Panc1 (cell line): ENCODE results near the gene AGBL3. TPM values are rescaled to one million over a fixed set of nuclear protein-coding genes. Genes with fewer than 3 reads are reported as not detected.

ENCODE experiments used
- ATAC-seq: fragments of 200-7000 bp; cut with Tn5 transposase; 2 replicates; pipeline ENCODE4 v1.9.1; 2020; ENCODE audit warnings: mild to moderate bottlenecking, moderate library complexity
- BruUV-seq: library from RNA; stranded (reverse); fragments of 400-500 nt; replicated peaks from 2 replicates; lab custom pipeline; 2021; lab: Mats Ljungman, UMichigan
- CTCF ChIA-PET: fragments of 300-600 bp; sonication (Branson Sonifier 250); formaldehyde crosslinking; loops from one replicate; lab custom pipeline; 2022; ENCODE audit warnings: antibody characterized with exemption; lab: Charles Lee
- POLR2A ChIA-PET: fragments of 300-600 bp; sonication (Branson Sonifier 250); formaldehyde crosslinking; loops from one replicate; lab custom pipeline; 2022; ENCODE audit warnings: antibody characterized with exemption; lab: Charles Lee
- DNase-seq: peaks from one replicate; pipeline ENCODE4 v3.0.0-alpha.2; 2010; ENCODE audit warnings: low read depth, low spot score
- H3K27ac ChIP-seq: 2 replicates; pipeline ENCODE4 v1.5.1; 2011; ENCODE audit warnings: mild to moderate bottlenecking, low read length, inconsistent platforms
- H3K27me3 ChIP-seq: fragments of 200-500 bp; sonication (Bioruptor generic); 2 replicates; pipeline ENCODE4 v1.6.0; 2014; ENCODE audit warnings: low read length, inconsistent platforms; ENCODE audit not compliant: control insufficient read depth, insufficient read depth
- H3K36me3 ChIP-seq: fragments of 200-500 bp; sonication (Bioruptor generic); 2 replicates; pipeline ENCODE4 v1.5.1; 2014; ENCODE audit warnings: inconsistent platforms, mild to moderate bottlenecking, low read length, moderate library complexity; ENCODE audit not compliant: control insufficient read depth, insufficient read depth
- H3K4me1 ChIP-seq: 2 replicates; pipeline ENCODE4 v1.5.1; 2011; ENCODE audit warnings: inconsistent platforms, mild to moderate bottlenecking, low read length, moderate library complexity; ENCODE audit not compliant: control insufficient read depth, insufficient read depth
- H3K4me3 ChIP-seq, 2 experiments: 2 replicates each; pipeline ENCODE4 v1.5.1; 2011 to 2012; ENCODE audit warnings: low read depth in 2 of 2, low read length in 2 of 2, mild to moderate bottlenecking in 2 of 2, inconsistent platforms in 1 of 2, moderate library complexity in 1 of 2
- H3K9me3 ChIP-seq: fragments of 200-500 bp; sonication (Bioruptor generic); 2 replicates; pipeline ENCODE4 v1.5.1; 2014; ENCODE audit warnings: low read depth, mild to moderate bottlenecking, inconsistent platforms, low read length, moderate library complexity; ENCODE audit not compliant: control insufficient read depth, insufficient read depth
- CTCF ChIP-seq: fragments of 450-650 bp; IDR thresholded peaks from 2 replicates; pipeline ENCODE4 v1.5.1; 2017; ENCODE audit warnings: mild to moderate bottlenecking
- POLR2AphosphoS5 ChIP-seq: IDR thresholded peaks from 2 replicates; pipeline ENCODE4 v1.6.1; 2012; ENCODE audit warnings: mild to moderate bottlenecking, low read depth, low read length, moderate library complexity
- REST ChIP-seq, 2 experiments: IDR thresholded peaks; 2 replicates each; pipeline ENCODE4 v1.6.1; 2011 to 2012; ENCODE audit warnings: low read depth in 2 of 2, control low read depth in 1 of 2, low read length in 1 of 2, mild to moderate bottlenecking in 1 of 2, moderate library complexity in 1 of 2; ENCODE audit not compliant: insufficient read depth in 1 of 2
- SIN3A ChIP-seq: IDR thresholded peaks from 2 replicates; pipeline ENCODE4 v1.6.1; 2012; ENCODE audit warnings: low read depth, mild to moderate bottlenecking, low read length, moderate library complexity, borderline replicate concordance; ENCODE audit not compliant: insufficient read depth
- TCF7L2 ChIP-seq: IDR thresholded peaks from 2 replicates; pipeline ENCODE4 v1.6.1; 2011; ENCODE audit warnings: mild to moderate bottlenecking, low read depth, low read length, inconsistent platforms
- in situ Hi-C: cut with HindIII; loops from 2 replicates; pipeline ENCODE4 v1.10.0; 2016; ENCODE audit warnings: low sequenced_read_pairs, low pct_unique_long_range_greater_than_20kb
- intact Hi-C: fragments of 100-400 bp; cut with micrococcal nuclease; formaldehyde crosslinking; loops from one replicate; pipeline ENCODE4 v1.10.0; 2022; ENCODE audit not compliant: unreplicated experiment
- total RNA-seq: library from RNA; stranded (reverse); gene quantifications from one replicate; pipeline ENCODE4 v1.2.1, GENCODE V29; 2021; ENCODE audit not compliant: unreplicated experiment

Gene AGBL3
- total RNA-seq, 1 experiment from 2014 or later = 2.5 TPM

GRCh38 chr7:134947329-134947728 lies 39.0 kb upstream of the AGBL3 start:
- no TSS peak for BruUV-seq
- Histone ChIP-seq H3K4me1 (no peaks in the 10 kb centered on the region), H3K27me3 (no peaks in the 10 kb centered on the region), H3K4me3 (no peak overlapping the region), H3K36me3 (no peaks in the 10 kb centered on the region), H3K27ac (no peak overlapping the region), H3K9me3 (no peaks in the 10 kb centered on the region)
- intact Hi-C loops = no loop called here
- ATAC-seq (no peak), DNase-seq (no peak)
- TF ChIP-seq CTCF (no peak), TCF7L2 (no peak), SIN3A (no peak)
- POLR2A ChIA-PET = interaction anchor here (0.6 to 0.7 kb wide), 2 partner anchors 9 to 346 kb away, joined by 3 read pairs; no protein-coding TSS in a partner anchor
- in situ Hi-C loops = no loop called here
- CTCF ChIA-PET = no interaction called here

GRCh38 chr7:134947831-134948230 lies 38.5 kb upstream of the AGBL3 start:
- no peaks in the 10 kb centered on the region for H3K27me3 ChIP-seq
- ChIA-PET POLR2A (interaction anchor here (0.6 to 0.7 kb wide), 2 partner anchors 10 to 346 kb away, joined by 3 read pairs; no protein-coding TSS in a partner anchor), CTCF (no interaction called here)
- in situ Hi-C loops (no loop called here), intact Hi-C loops (no loop called here)
- H3K4me1 ChIP-seq = no peaks in the 10 kb centered on the region
- no peak for ATAC-seq
- H3K4me3 ChIP-seq = no peak overlapping the region
- H3K36me3 ChIP-seq = no peaks in the 10 kb centered on the region
- H3K9me3 ChIP-seq = no peaks in the 10 kb centered on the region
- H3K27ac ChIP-seq = no peak overlapping the region
- BruUV-seq = no TSS peak
- no peak for DNase-seq
- TF ChIP-seq SIN3A (no peak), CTCF (no peak), POLR2AphosphoS5 (no peak), TCF7L2 (no peak), REST (IDR thresholded peaks at IDR 0.05; ENCODE audit: insufficient read depth in 1 of 2, low read depth in 2 of 2, low read length in 1 of 2) (no peak)
